GM12874 (cell line): Measurements from ENCODE around the gene LIN28B.

Source experiments
- CTCF ChIP-seq: IDR thresholded peaks from 2 replicates; pipeline ENCODE4 v1.5.1; 2011; ENCODE audit warnings: low read depth, mild to moderate bottlenecking, control low read depth, low read length, moderate library complexity; ENCODE audit not compliant: insufficient read depth

The LIN28B gene, protein sequence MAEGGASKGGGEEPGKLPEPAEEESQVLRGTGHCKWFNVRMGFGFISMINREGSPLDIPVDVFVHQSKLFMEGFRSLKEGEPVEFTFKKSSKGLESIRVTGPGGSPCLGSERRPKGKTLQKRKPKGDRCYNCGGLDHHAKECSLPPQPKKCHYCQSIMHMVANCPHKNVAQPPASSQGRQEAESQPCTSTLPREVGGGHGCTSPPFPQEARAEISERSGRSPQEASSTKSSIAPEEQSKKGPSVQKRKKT

GRCh38 chr6:104956731-104957294 is at the start of gene LIN28B:
TSS of gene LIN28B (plus strand) at chr6:104957107. CDS start at chr6:104957251, 144 bp downstream.
- no peak for TF ChIP-seq CTCF

DNA sequence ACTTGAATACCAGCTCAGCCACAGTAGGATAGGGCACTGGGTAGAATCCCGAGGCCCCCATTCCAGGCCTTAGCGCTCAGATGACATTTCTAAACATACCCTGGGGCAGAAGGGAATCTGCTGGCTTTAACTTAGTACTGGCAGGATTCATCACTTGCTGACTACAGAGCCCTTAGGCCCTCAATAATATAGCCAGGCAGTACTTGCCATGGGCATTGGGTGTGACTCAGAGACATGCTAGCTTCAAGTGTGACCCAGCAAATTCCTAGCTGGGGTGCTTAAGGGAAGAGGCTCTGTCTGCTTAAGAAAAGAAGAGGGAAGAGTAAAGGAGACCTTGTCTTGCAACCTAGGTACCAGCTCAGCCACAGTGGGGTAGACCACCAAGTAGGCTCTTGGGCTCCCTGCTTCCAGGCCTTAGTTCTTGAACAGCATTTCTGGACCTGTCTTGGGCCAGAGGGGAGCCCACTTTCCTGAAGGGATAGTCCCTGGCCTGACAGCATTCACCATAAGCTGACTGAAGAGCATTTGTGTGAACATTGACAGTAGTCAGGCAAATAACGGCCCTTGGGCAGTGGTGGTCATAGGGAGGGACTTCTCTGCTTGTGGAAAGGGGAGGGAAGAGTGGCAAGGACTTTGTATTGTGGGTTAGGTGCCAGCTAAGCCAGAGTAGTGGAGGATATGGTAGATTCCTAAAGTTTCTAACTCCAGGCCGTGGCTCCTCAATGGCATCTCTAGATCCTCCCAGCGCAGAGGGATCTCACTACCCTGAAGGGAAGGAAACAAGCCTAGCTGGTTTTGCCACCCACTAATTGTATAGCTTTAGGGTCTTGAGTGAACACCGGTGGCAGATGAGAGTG is 48.6 kb upstream of the LIN28B start:
- TF ChIP-seq CTCF = no peak

DNA sequence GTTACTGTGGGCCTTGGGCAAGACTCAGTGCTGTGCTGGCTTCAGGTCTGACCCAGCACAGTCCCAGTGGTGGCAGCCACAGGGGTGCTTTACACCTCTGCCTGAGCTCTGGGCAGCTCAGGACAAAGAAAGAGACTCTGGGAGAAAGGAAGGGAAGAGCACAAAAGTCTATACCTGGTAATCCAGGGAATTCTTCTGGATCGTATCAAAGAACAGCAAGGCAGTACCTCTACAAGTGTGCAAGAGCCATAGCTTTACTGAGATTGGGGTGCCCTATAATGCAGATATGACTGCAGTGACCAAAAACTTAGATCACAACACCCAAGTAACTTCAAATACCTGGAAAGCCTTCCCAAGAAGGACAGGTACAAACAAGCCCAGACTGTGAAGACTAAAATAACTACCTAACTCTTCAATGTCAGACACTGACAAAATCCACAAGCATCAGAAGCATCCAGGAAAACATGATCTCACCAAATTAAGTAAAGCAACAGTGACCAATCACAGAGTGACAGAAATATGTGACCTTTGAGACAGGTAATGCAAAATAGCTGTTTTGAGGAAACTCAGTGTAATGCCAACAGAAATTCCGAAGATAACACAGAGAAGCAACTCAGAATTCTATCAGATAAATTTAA is 47.9 kb upstream of the LIN28B start:
- TF ChIP-seq CTCF = no peak

DNA sequence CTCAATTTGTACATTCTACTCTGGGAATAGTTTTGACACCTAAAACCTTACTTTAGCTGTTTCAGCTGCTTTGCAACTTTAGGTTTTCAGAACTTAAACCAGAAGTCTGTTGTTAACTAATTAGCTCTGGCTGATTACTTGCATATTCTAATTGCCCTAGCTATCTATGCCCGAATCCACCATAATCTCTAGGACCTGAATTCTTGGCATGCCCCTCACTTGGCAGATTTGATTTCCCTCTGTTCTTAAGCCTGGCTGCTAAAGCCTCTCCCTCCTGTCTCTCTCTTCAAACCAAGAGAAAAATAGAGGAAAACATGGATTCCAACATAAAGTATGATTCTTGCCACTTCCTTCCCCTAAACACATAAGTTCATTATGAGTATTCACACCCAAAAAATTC is 35.0 kb upstream of the LIN28B start:
- TF ChIP-seq CTCF = no peak

GRCh38 chr6:104928141-104928540 is 28.8 kb upstream of the LIN28B start:
- no peak for TF ChIP-seq CTCF

DNA sequence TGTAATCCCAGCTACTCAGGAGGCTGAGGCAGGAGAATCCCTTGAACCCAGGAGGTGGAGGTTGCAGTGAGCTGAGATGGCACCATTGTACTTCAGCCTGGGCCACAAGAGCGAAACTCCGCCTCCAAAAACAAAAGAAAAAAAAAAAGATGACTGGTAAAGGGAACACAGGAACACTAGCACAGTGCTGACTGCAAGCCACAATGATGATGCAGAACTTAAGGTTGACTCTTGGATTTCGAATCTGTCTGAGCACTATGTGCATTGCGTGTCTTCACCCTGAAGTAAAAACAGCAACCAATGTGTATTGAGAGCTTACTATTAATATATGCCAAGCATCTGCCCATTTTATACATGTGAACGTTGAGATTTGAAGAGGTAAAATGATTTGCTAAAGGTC is 27.6 kb upstream of the LIN28B start:
- no peak for TF ChIP-seq CTCF

DNA sequence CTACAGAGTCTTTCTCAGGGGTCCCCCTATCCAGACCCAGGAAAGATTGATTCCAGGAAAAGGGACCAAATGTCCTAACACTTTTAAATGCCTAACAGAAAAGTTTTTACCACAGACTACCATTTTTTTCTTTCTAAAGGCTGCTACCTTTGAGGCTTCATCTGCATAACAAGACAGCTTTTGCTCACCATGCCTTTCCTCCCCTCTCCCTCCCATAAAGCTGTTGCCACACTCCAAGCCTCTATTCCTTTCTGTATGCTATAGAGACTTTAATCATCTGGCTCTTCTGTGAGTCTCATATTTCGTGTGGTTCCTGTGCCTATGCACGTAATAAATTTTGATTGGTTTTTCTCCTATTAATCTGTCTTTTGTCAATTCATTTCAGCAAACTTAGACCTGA is 26.0 kb upstream of the LIN28B start:
- no peak for TF ChIP-seq CTCF
